Inflammatory macrophage treated with lipopolysaccharide for 4 hours (primary cell): ENCODE measurements around the gene INTS7.
A peak's percentile ranks its signal among the peaks of the same experiment; 100 is the strongest.
"Not testable (repeated sequence)": the region's sequence is repeated elsewhere in the genome, so short reads cannot be mapped to it uniquely, and the experiment has no call there.

ENCODE experiments used
- DNase-seq: peaks from one replicate; pipeline ENCODE4 v3.0.0-alpha.2; 2020

INTS7 gene

GRCh38 chr1:211973541-211973940 is 61.8 kb downstream of the INTS7 start:
- DNase-seq = no peak

GRCh38 chr1:211968200-211968834 is 67.0 kb downstream of the INTS7 start:
- DNase-seq = no peak

- no peak for DNase-seq
Observed at GRCh38 chr1:211967704-211968103, 67.7 kb downstream of the INTS7 start.

- peak; percentile 76 for DNase-seq
Observed at GRCh38 chr1:211965108-211965805, 70.1 kb downstream of the INTS7 start.

GRCh38 chr1:211959680-211960079 is 75.7 kb downstream of the INTS7 start:
- DNase-seq = no peak

- DNase-seq = no peak
Observed at GRCh38 chr1:211959221-211959620, 76.1 kb downstream of the INTS7 start.

- not testable (repeated sequence) for DNase-seq
Observed at GRCh38 chr1:211954028-211954427, 81.3 kb downstream of the INTS7 start.

- not testable (repeated sequence) for DNase-seq
Observed at GRCh38 chr1:211953543-211953942, 81.8 kb downstream of the INTS7 start.

- DNase-seq = no peak
Observed at GRCh38 chr1:211952299-211952698, 83.1 kb downstream of the INTS7 start.

GRCh38 chr1:211951856-211952255 is 83.5 kb downstream of the INTS7 start:
- DNase-seq = peak; percentile 77

GRCh38 chr1:211948377-211948776 is 87.0 kb downstream of the INTS7 start:
- DNase-seq = no peak

- no peak for DNase-seq
Observed at GRCh38 chr1:211947396-211948295, 87.7 kb downstream of the INTS7 start.

GRCh38 chr1:211944733-211945500 is 90.4 kb downstream of the INTS7 start:
- DNase-seq = no peak

- DNase-seq = no peak
Observed at GRCh38 chr1:211942583-211942982, 92.8 kb downstream of the INTS7 start.

GRCh38 chr1:211939876-211940468 is 95.4 kb downstream of the INTS7 start:
- DNase-seq = no peak

- DNase-seq = peak; percentile 82
Observed at GRCh38 chr1:211938561-211938997, 96.8 kb downstream of the INTS7 start.

GRCh38 chr1:211937422-211937821 is 97.9 kb downstream of the INTS7 start:
- DNase-seq = not testable (repeated sequence)

GRCh38 chr1:211935448-211935970 is 99.8 kb downstream of the INTS7 start:
- peak; percentile 98 for DNase-seq

GRCh38 chr1:211933946-211934714 is 101.2 kb downstream of the INTS7 start:
- DNase-seq = peak; percentile 77

GRCh38 chr1:211932933-211933254 is 102.5 kb downstream of the INTS7 start:
- DNase-seq = peak; percentile 80

GRCh38 chr1:211932231-211932932 is 103.0 kb downstream of the INTS7 start:
- DNase-seq = peak; percentile 76
